Neural cell (in vitro differentiated cells): ENCODE data around the gene OGT. TPM values are rescaled to one million over a fixed set of nuclear protein-coding genes. Genes with fewer than 3 reads are reported as not detected.

ENCODE experiments used
- H2AFZ ChIP-seq: fragments of 200-600, 300-800 bp; sonication (generic), shearing (Covaris generic); 2 replicates; pipeline ENCODE4 v1.6.0; 2014; ENCODE audit warnings: low read depth, mild to moderate bottlenecking, antibody characterized with exemption, low read length, moderate library complexity
- H3F3A ChIP-seq: fragments of 200-600 bp; shearing (Covaris generic); 2 replicates; pipeline ENCODE4 v1.6.1; 2016; ENCODE audit warnings: mild to moderate bottlenecking, moderate library complexity, mixed read lengths, antibody characterized with exemption, low read length; ENCODE audit not compliant: insufficient read depth, poor library complexity, severe bottlenecking
- H3K27ac ChIP-seq: fragments of 200-600, 300-800 bp; sonication (generic), shearing (Covaris generic); 2 replicates; pipeline ENCODE4 v1.5.1; 2014; ENCODE audit warnings: mild to moderate bottlenecking, low read length, moderate library complexity
- H3K27me3 ChIP-seq: fragments of 300-800, 200-600 bp; sonication (generic), shearing (Covaris generic); 2 replicates; pipeline ENCODE4 v1.6.0; 2014; ENCODE audit warnings: mild to moderate bottlenecking, low read depth, low read length, moderate library complexity; ENCODE audit not compliant: insufficient read depth
- H3K36me3 ChIP-seq: fragments of 300-800, 200-600 bp; sonication (generic), shearing (Covaris generic); 2 replicates; pipeline ENCODE4 v1.5.1; 2014; ENCODE audit warnings: mild to moderate bottlenecking, antibody characterized with exemption, low read length, moderate library complexity; ENCODE audit not compliant: insufficient read depth
- H3K4me2 ChIP-seq: fragments of 300-800, 200-600 bp; sonication (generic), shearing (Covaris generic); 2 replicates; pipeline ENCODE4 v1.6.0; 2014; ENCODE audit warnings: mild to moderate bottlenecking, low read length
- H3K4me3 ChIP-seq: fragments of 300-800, 200-600 bp; sonication (generic), shearing (Covaris generic); 2 replicates; pipeline ENCODE4 v1.5.1; 2014; ENCODE audit warnings: mild to moderate bottlenecking, low read length, moderate library complexity
- H3K79me2 ChIP-seq: fragments of 200-600 bp; shearing (Covaris generic); replicated peaks from 2 replicates; pipeline ENCODE4 v1.6.0; 2014; ENCODE audit warnings: mild to moderate bottlenecking, low read length, moderate library complexity; ENCODE audit not compliant: insufficient read depth
- H3K9ac ChIP-seq: fragments of 300-800, 200-600 bp; sonication (generic), shearing (Covaris generic); 2 replicates; pipeline ENCODE4 v1.6.1; 2016; ENCODE audit warnings: mild to moderate bottlenecking, low read length, mixed read lengths
- H3K9me2 ChIP-seq: fragments of 200-600 bp; shearing (Covaris generic); 2 replicates; pipeline ENCODE4 v1.6.1; 2016; ENCODE audit warnings: mild to moderate bottlenecking, low read length, mixed read lengths; ENCODE audit not compliant: insufficient read depth
- H3K9me3 ChIP-seq: fragments of 200-600, 300-800 bp; sonication (generic), shearing (Covaris generic); 2 replicates; pipeline ENCODE4 v1.6.1; 2016; ENCODE audit warnings: mild to moderate bottlenecking, mixed run types, low read length, moderate library complexity, mixed read lengths
- H4K20me1 ChIP-seq: fragments of 200-600 bp; shearing (Covaris generic); 2 replicates; pipeline ENCODE4 v1.6.1; 2016; ENCODE audit warnings: mild to moderate bottlenecking, mixed run types; ENCODE audit not compliant: insufficient read depth
- CTCF ChIP-seq: fragments of 450-650 bp; IDR thresholded peaks from 2 replicates; pipeline ENCODE4 v1.5.1; 2014; ENCODE audit warnings: antibody characterized with exemption, mild to moderate bottlenecking, moderate library complexity; ENCODE audit not compliant: poor library complexity, severe bottlenecking
- EP300 ChIP-seq: fragments of 450-650 bp; conservative IDR thresholded peaks from 2 replicates; pipeline ENCODE4 v1.6.1; 2014; ENCODE audit warnings: antibody characterized with exemption, mild to moderate bottlenecking, moderate library complexity; ENCODE audit not compliant: poor library complexity, severe bottlenecking
- EZH2 ChIP-seq: fragments of 200-600, 300-800 bp; shearing (Covaris generic), sonication (generic); IDR thresholded peaks from 2 replicates; pipeline ENCODE4 v1.6.1; 2014; ENCODE audit warnings: antibody characterized with exemption, low read length, borderline replicate concordance, mild to moderate bottlenecking; ENCODE audit not compliant: insufficient read depth, poor library complexity, severe bottlenecking
- MXI1 ChIP-seq: fragments of 450-650 bp; conservative IDR thresholded peaks from 2 replicates; pipeline ENCODE4 v1.6.1; 2014; ENCODE audit warnings: antibody characterized with exemption, mild to moderate bottlenecking; ENCODE audit not compliant: poor library complexity, severe bottlenecking
- POLR2AphosphoS5 ChIP-seq: IDR thresholded peaks from 2 replicates; pipeline ENCODE4 v1.6.1; 2012
- RAD21 ChIP-seq: fragments of 450-650 bp; conservative IDR thresholded peaks from 2 replicates; pipeline ENCODE4 v1.6.1; 2014; ENCODE audit warnings: antibody characterized with exemption, mild to moderate bottlenecking, moderate library complexity
- REST ChIP-seq: IDR thresholded peaks from 2 replicates; pipeline ENCODE4 v1.6.1; 2012; ENCODE audit warnings: borderline replicate concordance
- SMC3 ChIP-seq: fragments of 450-650 bp; conservative IDR thresholded peaks from 2 replicates; pipeline ENCODE4 v1.6.1; 2014; ENCODE audit warnings: antibody characterized with exemption, mild to moderate bottlenecking, moderate library complexity; ENCODE audit not compliant: poor library complexity
- TAF1 ChIP-seq: IDR thresholded peaks from 2 replicates; pipeline ENCODE4 v1.6.1; 2012; ENCODE audit warnings: low read depth
- polyA plus RNA-seq: library from polyadenylated mRNA; depleted of rRNA; stranded (reverse); fragments of >200 nt; gene quantifications from 2 replicates; pipeline ENCODE4 v1.2.3, GENCODE V29; 2014

OGT gene
- polyA plus RNA-seq, 1 donor from 2014 or later: 340 TPM

GRCh38 chrX:71615954-71616353 is 83.0 kb downstream of the OGT start:
- no peaks in the 10 kb centered on the region for H3K27me3 ChIP-seq
- TF ChIP-seq REST (no peak), EP300 (no peak), EZH2 (no peak), MXI1 (no peak), TAF1 (no peak), RAD21 (no peak), CTCF (no peak), SMC3 (no peak), POLR2AphosphoS5 (no peak)
- H3K9me3 ChIP-seq: no peaks in the 10 kb centered on the region
- no peak overlapping the region for H3K4me2 ChIP-seq
- no peaks in the 10 kb centered on the region for H4K20me1 ChIP-seq
- H3K36me3 ChIP-seq: no peaks in the 10 kb centered on the region
- no peak overlapping the region for H3K4me3 ChIP-seq
- no peak overlapping the region for H3K9ac ChIP-seq
- no peaks in the 10 kb centered on the region for H3K9me2 ChIP-seq
- no peak overlapping the region for H3K27ac ChIP-seq
- no peaks in the 10 kb centered on the region for H3K79me2 ChIP-seq
- no peaks in the 10 kb centered on the region for H3F3A ChIP-seq
- no peak overlapping the region for H2AFZ ChIP-seq

- H3K27ac ChIP-seq: no peak overlapping the region
- H3K27me3 ChIP-seq: no peaks in the 10 kb centered on the region
- H3K36me3 ChIP-seq: no peaks in the 10 kb centered on the region
- TF ChIP-seq EZH2 (no peak), TAF1 (no peak), POLR2AphosphoS5 (no peak), MXI1 (no peak), CTCF (no peak), RAD21 (no peak), EP300 (no peak), REST (no peak), SMC3 (no peak)
- no peaks in the 10 kb centered on the region for H3K9me2 ChIP-seq
- H2AFZ ChIP-seq: no peak overlapping the region
- H3K4me2 ChIP-seq: no peak overlapping the region
- H3K9ac ChIP-seq: no peak overlapping the region
- H3K79me2 ChIP-seq: no peaks in the 10 kb centered on the region
- no peak overlapping the region for H3K4me3 ChIP-seq
- H3F3A ChIP-seq: no peaks in the 10 kb centered on the region
- H4K20me1 ChIP-seq: no peaks in the 10 kb centered on the region
- no peaks in the 10 kb centered on the region for H3K9me3 ChIP-seq
Observed at GRCh38 chrX:71616672-71617529, 84.0 kb downstream of the OGT start.
